Measurements from ENCODE around the gene KAT6B. TPM values are rescaled to one million over a fixed set of nuclear protein-coding genes. Genes with fewer than 3 reads are reported as not detected.
"Not testable (repeated sequence)": the region's sequence is repeated elsewhere in the genome, so short reads cannot be mapped to it uniquely, and the experiment has no call there.

KAT6B gene
- 100 to 1,000 TPM in 1 of 4 donors, 10 to 100 TPM in 3; 29.1 to 159 (median 61.2) TPM for total RNA-seq

DNA sequence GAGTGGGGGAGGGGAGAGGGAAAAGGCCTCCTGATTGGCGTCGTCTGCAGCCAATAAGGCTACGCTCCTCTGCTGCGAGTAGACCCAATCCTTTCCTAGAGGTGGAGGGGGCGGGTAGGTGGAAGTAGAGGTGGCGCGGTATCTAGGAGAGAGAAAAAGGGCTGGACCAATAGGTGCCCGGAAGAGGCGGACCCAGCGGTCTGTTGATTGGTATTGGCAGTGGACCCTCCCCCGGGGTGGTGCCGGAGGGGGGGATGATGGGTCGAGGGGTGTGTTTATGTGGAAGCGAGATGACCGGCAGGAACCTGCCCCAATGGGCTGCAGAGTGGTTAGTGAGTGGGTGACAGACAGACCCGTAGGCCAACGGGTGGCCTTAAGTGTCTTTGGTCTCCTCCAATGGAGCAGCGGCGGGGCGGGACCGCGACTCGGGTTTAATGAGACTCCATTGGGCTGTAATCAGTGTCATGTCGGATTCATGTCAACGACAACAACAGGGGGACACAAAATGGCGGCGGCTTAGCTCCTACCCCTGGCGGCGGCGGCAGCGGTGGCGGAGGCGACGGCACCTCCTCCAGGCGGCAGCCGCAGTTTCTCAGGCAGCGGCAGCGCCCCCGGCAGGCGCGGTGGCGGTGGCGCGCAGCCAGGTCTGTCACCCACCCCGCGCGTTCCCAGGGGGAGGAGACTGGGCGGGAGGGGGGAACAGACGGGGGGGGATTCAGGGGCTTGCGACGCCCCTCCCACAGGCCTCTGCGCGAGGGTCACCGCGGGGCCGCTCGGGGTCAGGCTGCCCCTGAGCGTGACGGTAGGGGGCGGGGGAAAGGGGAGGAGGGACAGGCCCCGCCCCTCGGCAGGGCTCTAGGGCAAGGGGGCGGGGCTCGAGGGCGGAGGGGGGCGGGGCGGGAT lies at the start of gene KAT6B:
KAT6B (plus strand) TSS at position 459 of the 903 bp plus-strand sequence. CDS start 16,258 bp downstream, outside the sequence.
- peak; percentile 56 to 64 for TF ChIP-seq POLR2A (IDR thresholded peaks at IDR 0.05)
- TF ChIP-seq, protein P1, sequence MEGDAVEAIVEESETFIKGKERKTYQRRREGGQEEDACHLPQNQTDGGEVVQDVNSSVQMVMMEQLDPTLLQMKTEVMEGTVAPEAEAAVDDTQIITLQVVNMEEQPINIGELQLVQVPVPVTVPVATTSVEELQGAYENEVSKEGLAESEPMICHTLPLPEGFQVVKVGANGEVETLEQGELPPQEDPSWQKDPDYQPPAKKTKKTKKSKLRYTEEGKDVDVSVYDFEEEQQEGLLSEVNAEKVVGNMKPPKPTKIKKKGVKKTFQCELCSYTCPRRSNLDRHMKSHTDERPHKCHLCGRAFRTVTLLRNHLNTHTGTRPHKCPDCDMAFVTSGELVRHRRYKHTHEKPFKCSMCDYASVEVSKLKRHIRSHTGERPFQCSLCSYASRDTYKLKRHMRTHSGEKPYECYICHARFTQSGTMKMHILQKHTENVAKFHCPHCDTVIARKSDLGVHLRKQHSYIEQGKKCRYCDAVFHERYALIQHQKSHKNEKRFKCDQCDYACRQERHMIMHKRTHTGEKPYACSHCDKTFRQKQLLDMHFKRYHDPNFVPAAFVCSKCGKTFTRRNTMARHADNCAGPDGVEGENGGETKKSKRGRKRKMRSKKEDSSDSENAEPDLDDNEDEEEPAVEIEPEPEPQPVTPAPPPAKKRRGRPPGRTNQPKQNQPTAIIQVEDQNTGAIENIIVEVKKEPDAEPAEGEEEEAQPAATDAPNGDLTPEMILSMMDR (IDR thresholded peaks at IDR 0.05) = peak; percentile 5 to 52 (median 30)
- peaks cover 0 to 15% of the 10 kb centered on the region in 2 donors for H3K4me1 ChIP-seq
- intact Hi-C loops (cut with DNase I; ENCODE audit: low total_unique reads) = no loop called here

GRCh38 chr10:74778436-74779094 lies 47.8 kb upstream of the KAT6B start:
- H3K9me3 ChIP-seq = no peaks in the 10 kb centered on the region
- no peak overlapping the region for H3K27ac ChIP-seq
- H3K36me3 ChIP-seq = no peaks in the 10 kb centered on the region
- intact Hi-C loops (cut with DNase I; ENCODE audit: low total_unique reads) = no loop called here
- no peaks in the 10 kb centered on the region for H3K27me3 ChIP-seq
- TF ChIP-seq POLR2A (IDR thresholded peaks at IDR 0.05) = no peak
- TF ChIP-seq, protein P1 (IDR thresholded peaks at IDR 0.05) = no peak
- no peaks in the 10 kb centered on the region for H3K4me1 ChIP-seq
- no peak overlapping the region for H3K4me3 ChIP-seq
- no peak for DNase-seq

More for the DNA sequence above, at the start of gene KAT6B:
- Histone ChIP-seq H3K27ac (peak within 1 kb of the TSS; percentile 100), H3K9me3 (no peaks in the 10 kb centered on the region), H3K27me3 (no peaks in the 10 kb centered on the region), H3K36me3 (no peaks in the 10 kb centered on the region), H3K4me3 (peak within 1 kb of the TSS; percentile 73 to 99)
- peak; percentile 100 for DNase-seq

GRCh38 chr10:74781870-74782269 lies 44.5 kb upstream of the KAT6B start:
- H3K27ac ChIP-seq; H3K36me3 ChIP-seq; H3K9me3 ChIP-seq; DNase-seq; H3K4me1 ChIP-seq; H3K27me3 ChIP-seq; H3K4me3 ChIP-seq; intact Hi-C loops (cut with DNase I; ENCODE audit: low total_unique reads): not testable (repeated sequence)

- DNase-seq = no peak
- intact Hi-C loops (cut with DNase I; ENCODE audit: low total_unique reads) = no loop called here
- H3K9me3 ChIP-seq = no peaks in the 10 kb centered on the region
- H3K4me3 ChIP-seq = no peak overlapping the region
- H3K27ac ChIP-seq = no peak overlapping the region
- no peaks in the 10 kb centered on the region for H3K27me3 ChIP-seq
- H3K4me1 ChIP-seq = no peaks in the 10 kb centered on the region
- TF ChIP-seq, protein P1 (IDR thresholded peaks at IDR 0.05) = no peak
- TF ChIP-seq POLR2A (IDR thresholded peaks at IDR 0.05) = no peak
- no peaks in the 10 kb centered on the region for H3K36me3 ChIP-seq
These were observed 41.9 kb upstream of the KAT6B start for GRCh38 chr10:74784462-74784861.

DNA sequence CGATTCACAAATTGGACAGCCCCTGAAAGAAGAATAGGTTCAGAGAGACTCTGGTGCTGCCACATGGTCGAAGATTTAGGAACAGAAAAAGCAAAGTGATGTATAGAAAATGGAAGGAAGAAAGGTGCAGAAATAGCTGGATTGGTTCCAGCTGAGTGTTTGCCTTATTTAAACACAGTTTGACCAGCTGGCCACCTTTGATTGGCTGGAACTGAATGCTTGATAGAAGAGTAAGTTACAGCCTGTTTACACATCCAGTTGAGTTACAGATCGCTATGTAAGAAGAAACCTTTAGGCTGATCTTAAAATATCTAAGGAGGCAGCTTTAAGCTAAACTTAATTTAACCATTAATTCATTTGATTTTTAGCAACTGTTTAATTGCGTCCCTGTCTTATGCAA lies 40.3 kb upstream of the KAT6B start:
- H3K9me3 ChIP-seq = no peaks in the 10 kb centered on the region
- no peaks in the 10 kb centered on the region for H3K36me3 ChIP-seq
- H3K4me3 ChIP-seq = no peak overlapping the region
- H3K27ac ChIP-seq = no peak overlapping the region
- DNase-seq = no peak
- no peaks in the 10 kb centered on the region for H3K4me1 ChIP-seq
- intact Hi-C loops (cut with DNase I; ENCODE audit: low total_unique reads) = no loop called here
- no peaks in the 10 kb centered on the region for H3K27me3 ChIP-seq
- TF ChIP-seq, protein P1 (IDR thresholded peaks at IDR 0.05) = no peak
- no peak for TF ChIP-seq POLR2A (IDR thresholded peaks at IDR 0.05)

Data from uterus (tissue), 4 donors.